ENCODE results near the gene PPP4R4.
"Not testable (repeated sequence)": the region's sequence is repeated elsewhere in the genome, so short reads cannot be mapped to it uniquely, and the experiment has no call there.

Gene PPP4R4

GRCh38 chr14:94144765-94145164 lies 29.4 kb upstream of the PPP4R4 start:
- peak; percentile 7 for DNase-seq (ENCODE audit: low read depth)
- TF ChIP-seq CTCF (conservative IDR thresholded peaks at IDR 0.05; ENCODE audit: low read depth, low read length) = no peak
- no peak overlapping the region for H3K4me3 ChIP-seq (ENCODE audit: low read depth, low read length)

- DNase-seq (ENCODE audit: low read depth) = no peak
These were observed 28.1 kb upstream of the PPP4R4 start for GRCh38 chr14:94145902-94146527.

GRCh38 chr14:94152676-94153075 lies 21.4 kb upstream of the PPP4R4 start:
- no peak overlapping the region for H3K4me3 ChIP-seq (ENCODE audit: low read depth, low read length)
- no peak for DNase-seq (ENCODE audit: low read depth)
- no peak for TF ChIP-seq CTCF (conservative IDR thresholded peaks at IDR 0.05; ENCODE audit: low read depth, low read length)

More at GRCh38 chr14:94145902-94146527, 28.1 kb upstream of the PPP4R4 start:
- H3K4me3 ChIP-seq (ENCODE audit: low read depth, low read length) = no peak overlapping the region
- TF ChIP-seq CTCF (conservative IDR thresholded peaks at IDR 0.05; ENCODE audit: low read depth, low read length) = no peak

GRCh38 chr14:94153750-94154342 lies 20.3 kb upstream of the PPP4R4 start:
- TF ChIP-seq CTCF (conservative IDR thresholded peaks at IDR 0.05; ENCODE audit: low read depth, low read length) = no peak
- no peak overlapping the region for H3K4me3 ChIP-seq (ENCODE audit: low read depth, low read length)
- no peak for DNase-seq (ENCODE audit: low read depth)

- not testable (repeated sequence) for DNase-seq (ENCODE audit: low read depth); H3K4me3 ChIP-seq (ENCODE audit: low read depth, low read length)
These were observed 18.0 kb upstream of the PPP4R4 start for GRCh38 chr14:94156143-94156542.

GRCh38 chr14:94157197-94157596 lies 16.9 kb upstream of the PPP4R4 start:
- DNase-seq (ENCODE audit: low read depth) = no peak
- H3K4me3 ChIP-seq (ENCODE audit: low read depth, low read length) = no peak overlapping the region
- no peak for TF ChIP-seq CTCF (conservative IDR thresholded peaks at IDR 0.05; ENCODE audit: low read depth, low read length)

- no peak overlapping the region for H3K4me3 ChIP-seq (ENCODE audit: low read depth, low read length)
- DNase-seq (ENCODE audit: low read depth) = no peak
- TF ChIP-seq CTCF (conservative IDR thresholded peaks at IDR 0.05; ENCODE audit: low read depth, low read length) = no peak
These were observed 15.8 kb upstream of the PPP4R4 start for GRCh38 chr14:94158239-94158883.

Data from choroid plexus epithelial cell (primary cell).